SK-N-SH (cell line): ENCODE measurements around the gene AUTS2. TPM values are rescaled to one million over a fixed set of nuclear protein-coding genes. Genes with fewer than 3 reads are reported as not detected.

ENCODE experiments used
- CTCF ChIA-PET: fragments of 300-600, 350-600 bp; formaldehyde crosslinking; extraction: SDS; loops from one replicate; lab custom pipeline; 2021; lab: Yijun Ruan, JAX
- POLR2A ChIA-PET: fragments of 350-600 bp; sonication (Branson Sonifier 250); formaldehyde crosslinking; extraction: SDS; loops from one replicate; lab custom pipeline; 2020; ENCODE audit warnings: antibody characterized with exemption, inconsistent platforms; lab: Yijun Ruan, JAX
- DNase-seq: peaks from one replicate; pipeline ENCODE4 v3.0.0; 2012
- H2AFZ ChIP-seq: fragments of 200-600 bp; sonication (generic); 2 replicates; pipeline ENCODE4 v1.8.1; 2016; ENCODE audit warnings: antibody characterized with exemption, mild to moderate bottlenecking, low read depth
- H3F3A ChIP-seq: fragments of 200-600 bp; sonication (generic); replicated peaks from 2 replicates; pipeline ENCODE3; 2016; ENCODE audit warnings: antibody characterized with exemption, mild to moderate bottlenecking; ENCODE audit not compliant: insufficient read depth
- H3K27ac ChIP-seq, 2 experiments: fragments of 200-500 bp in 1 of 2; fragments of 200-600 bp in 1 of 2; sonication (Bioruptor generic) in 1 of 2; sonication (generic), shearing (Covaris generic) in 1 of 2; 2 replicates each; pipeline versions ENCODE4 v1.5.1 to v1.6.1; 2014 to 2016; ENCODE audit warnings: low read depth in 2 of 2, inconsistent platforms in 1 of 2, low read length in 1 of 2, mild to moderate bottlenecking in 1 of 2, mixed read lengths in 1 of 2
- H3K27me3 ChIP-seq: fragments of 200-600 bp; sonication (generic), shearing (Covaris generic); 2 replicates; pipeline ENCODE4 v1.6.1; 2016; ENCODE audit warnings: mixed run types; ENCODE audit not compliant: insufficient read depth
- H3K36me3 ChIP-seq, 2 experiments: fragments of 200-500 bp in 1 of 2; fragments of 200-600 bp in 1 of 2; sonication (Bioruptor generic) in 1 of 2; sonication (generic) in 1 of 2; replicated peaks in 1 of 2; 2 replicates each; pipeline versions ENCODE3 to v1.5.1; 2014 to 2016; ENCODE audit warnings: low read length in 1 of 2, mild to moderate bottlenecking in 1 of 2; ENCODE audit not compliant: insufficient read depth in 2 of 2, control insufficient read depth in 1 of 2
- H3K4me1 ChIP-seq, 2 experiments: fragments of 200-500 bp in 1 of 2; fragments of 200-600 bp in 1 of 2; sonication (Bioruptor generic) in 1 of 2; sonication (generic), shearing (Covaris generic) in 1 of 2; 2 replicates each; pipeline versions ENCODE4 v1.5.1 to v1.6.1; 2014 to 2016; ENCODE audit warnings: low read depth in 1 of 2, low read length in 1 of 2, mixed run types in 1 of 2; ENCODE audit not compliant: insufficient read depth in 2 of 2, control insufficient read depth in 1 of 2
- H3K4me2 ChIP-seq: fragments of 200-600 bp; sonication (generic), shearing (Covaris generic); 2 replicates; pipeline ENCODE4 v1.6.1; 2017; ENCODE audit warnings: mixed run types
- H3K4me3 ChIP-seq, 2 experiments: fragments of 200-500 bp in 1 of 2; fragments of 200-600 bp in 1 of 2; sonication (Bioruptor generic) in 1 of 2; sonication (generic), shearing (Covaris generic) in 1 of 2; 2 replicates each; pipeline versions ENCODE4 v1.5.1 to v1.8.1; 2014 to 2016; ENCODE audit warnings: low read depth in 2 of 2, inconsistent platforms in 1 of 2, low read length in 1 of 2, mild to moderate bottlenecking in 1 of 2, mixed read lengths in 1 of 2, moderate library complexity in 1 of 2
- H3K79me2 ChIP-seq: fragments of 200-600 bp; sonication (generic); 2 replicates; pipeline ENCODE4 v1.8.1; 2017; ENCODE audit warnings: mild to moderate bottlenecking; ENCODE audit not compliant: insufficient read depth
- H3K9ac ChIP-seq: fragments of 200-600 bp; sonication (generic); 2 replicates; pipeline ENCODE4 v1.6.1; 2017; ENCODE audit warnings: mixed run types
- H3K9me2 ChIP-seq: fragments of 200-600 bp; sonication (generic); 2 replicates; pipeline ENCODE4 v1.6.1; 2017; ENCODE audit warnings: mixed run types
- H3K9me3 ChIP-seq: fragments of 200-600 bp; sonication (generic); 2 replicates; pipeline ENCODE4 v1.6.1; 2017; ENCODE audit warnings: mixed run types, mild to moderate bottlenecking, moderate library complexity
- H4K20me1 ChIP-seq: fragments of 200-600 bp; sonication (generic); 2 replicates; pipeline ENCODE4 v1.6.1; 2017; ENCODE audit warnings: mild to moderate bottlenecking, mixed run types; ENCODE audit not compliant: insufficient read depth
- CHD2 ChIP-seq: fragments of 150-350 bp; IDR thresholded peaks from 2 replicates; pipeline ENCODE4 v1.6.1; 2018; ENCODE audit warnings: low read length; ENCODE audit not compliant: partially characterized antibody
- EP300 ChIP-seq, 2 experiments: IDR thresholded peaks; 2 replicates each; pipeline versions ENCODE4 v1.4.0 to v1.6.1; 2012; ENCODE audit warnings: borderline replicate concordance in 1 of 2, low read depth in 1 of 2, low read length in 1 of 2
- GATA2 ChIP-seq: sonication (generic); formaldehyde crosslinking; IDR thresholded peaks from 2 replicates; pipeline ENCODE4 v1.5.0; 2020; ENCODE audit warnings: mild to moderate bottlenecking, missing genetic modification reagents
- MXI1 ChIP-seq: IDR thresholded peaks from 2 replicates; pipeline ENCODE4 v1.6.1; 2012; ENCODE audit warnings: mild to moderate bottlenecking, low read depth, low read length, improper control_type of control experiment
- POLR2AphosphoS5 ChIP-seq: IDR thresholded peaks from 2 replicates; pipeline ENCODE4 v1.6.1; 2012; ENCODE audit warnings: low read depth, low read length
- RCOR1 ChIP-seq: fragments of 150-350 bp; IDR thresholded peaks from 2 replicates; pipeline ENCODE4 v1.6.1; 2017; ENCODE audit warnings: antibody characterized with exemption, low read length
- RXRA ChIP-seq: IDR thresholded peaks from 2 replicates; pipeline ENCODE4 v1.4.0; 2012; ENCODE audit warnings: low read depth, mild to moderate bottlenecking, borderline replicate concordance
- TAF1 ChIP-seq: IDR thresholded peaks from 2 replicates; pipeline ENCODE4 v1.6.1; 2012; ENCODE audit warnings: low read depth, mild to moderate bottlenecking, low read length, moderate library complexity, borderline replicate concordance
- WGBS: methylation state at CpG from one replicate; pipeline ENCODE4 v1.1.6; 2017; ENCODE audit warnings: low lambda C conversion rate; 5-methylcytosine and 5-hydroxymethylcytosine counted together
- polyA plus RNA-seq, 3 experiments: library from polyadenylated mRNA; depleted of rRNA; stranded (reverse); fragments of >200 nt; gene quantifications; 2 replicates each; pipeline ENCODE4 v1.2.3, GENCODE V29; 2012
- TF ChIP-seq, protein P1 (sequence below): IDR thresholded peaks from 2 replicates; pipeline ENCODE4 v1.4.0; 2012; ENCODE audit warnings: low read depth, borderline replicate concordance
- TF ChIP-seq, protein P2 (sequence below): IDR thresholded peaks from 2 replicates; pipeline ENCODE4; 2012

AUTS2 gene
- polyA plus RNA-seq, 1 of the 3 experiments (the other 2 are of a cell fraction), result 15.6 TPM

DNA sequence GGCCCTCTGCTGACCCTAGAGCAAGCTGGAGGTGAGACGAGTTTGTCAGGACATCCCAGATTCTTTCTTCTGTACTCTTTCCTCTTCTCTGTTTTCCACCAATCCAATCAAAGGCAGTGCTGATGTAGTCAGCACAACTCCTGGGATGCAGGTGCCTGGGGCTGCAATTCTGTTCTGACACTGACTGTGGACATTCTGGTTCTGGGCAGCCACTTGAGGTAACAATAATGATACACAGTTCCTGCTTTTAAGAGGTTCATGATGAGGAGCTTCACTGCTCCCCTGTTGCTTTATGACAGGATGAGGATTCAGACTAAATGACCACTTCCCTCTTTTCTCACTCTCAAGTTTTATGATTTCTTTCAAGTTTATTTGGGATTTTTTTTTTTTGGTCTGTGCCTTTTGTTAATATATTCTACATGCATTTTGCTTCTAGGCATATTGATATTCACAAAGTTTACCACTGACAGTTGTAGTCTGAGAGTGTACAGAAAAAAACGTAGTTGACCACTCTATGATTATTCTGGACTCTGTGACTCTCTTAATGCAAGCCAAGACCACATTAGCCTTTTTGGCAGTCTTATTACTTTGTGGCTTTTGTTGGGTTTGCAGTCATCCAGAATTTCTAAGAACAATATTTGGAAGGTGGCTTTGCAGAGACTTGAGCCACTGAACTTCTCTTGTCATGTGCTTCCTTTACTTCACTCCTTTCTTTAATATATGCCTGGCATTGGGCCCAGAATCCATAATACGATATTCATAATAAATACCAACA lies 247.6 kb downstream of the AUTS2 start (continued):
- TF ChIP-seq, protein P1, sequence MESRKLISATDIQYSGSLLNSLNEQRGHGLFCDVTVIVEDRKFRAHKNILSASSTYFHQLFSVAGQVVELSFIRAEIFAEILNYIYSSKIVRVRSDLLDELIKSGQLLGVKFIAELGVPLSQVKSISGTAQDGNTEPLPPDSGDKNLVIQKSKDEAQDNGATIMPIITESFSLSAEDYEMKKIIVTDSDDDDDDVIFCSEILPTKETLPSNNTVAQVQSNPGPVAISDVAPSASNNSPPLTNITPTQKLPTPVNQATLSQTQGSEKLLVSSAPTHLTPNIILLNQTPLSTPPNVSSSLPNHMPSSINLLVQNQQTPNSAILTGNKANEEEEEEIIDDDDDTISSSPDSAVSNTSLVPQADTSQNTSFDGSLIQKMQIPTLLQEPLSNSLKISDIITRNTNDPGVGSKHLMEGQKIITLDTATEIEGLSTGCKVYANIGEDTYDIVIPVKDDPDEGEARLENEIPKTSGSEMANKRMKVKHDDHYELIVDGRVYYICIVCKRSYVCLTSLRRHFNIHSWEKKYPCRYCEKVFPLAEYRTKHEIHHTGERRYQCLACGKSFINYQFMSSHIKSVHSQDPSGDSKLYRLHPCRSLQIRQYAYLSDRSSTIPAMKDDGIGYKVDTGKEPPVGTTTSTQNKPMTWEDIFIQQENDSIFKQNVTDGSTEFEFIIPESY, result no peak

DNA sequence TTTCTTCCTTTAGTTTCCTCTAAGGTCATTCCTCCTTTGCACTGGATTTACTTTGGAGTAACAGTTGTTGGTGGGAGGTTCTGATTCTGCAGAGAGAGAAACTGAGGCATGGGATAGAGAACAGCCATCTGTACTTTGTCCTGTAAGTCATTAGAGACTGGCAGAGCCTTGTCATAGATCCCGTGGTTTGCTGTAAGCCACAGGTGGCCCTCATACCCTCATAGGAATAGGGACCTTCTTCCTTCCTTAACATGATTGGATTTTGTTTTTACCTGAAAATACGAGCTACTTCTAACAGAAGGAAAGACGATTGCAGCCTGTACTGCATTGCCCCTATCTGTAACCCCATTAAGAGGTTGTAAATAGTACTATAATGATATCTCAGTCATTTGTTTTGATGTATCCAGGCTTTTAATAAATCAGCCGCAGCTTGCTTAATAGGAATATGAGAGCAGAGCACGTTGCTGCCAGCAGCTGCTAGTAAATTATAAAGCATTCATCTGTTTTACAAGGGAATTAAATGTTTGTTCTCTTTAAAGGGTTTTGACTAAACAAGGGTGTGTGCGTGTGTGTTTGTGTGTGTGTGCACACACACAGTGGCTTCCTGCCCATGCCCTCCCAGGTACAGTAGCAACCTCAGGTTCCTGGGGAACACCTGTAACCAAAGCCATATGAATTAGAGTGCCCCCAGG lies 249.8 kb downstream of the AUTS2 start:
- no peaks in the 10 kb centered on the region for H3F3A ChIP-seq
- ChIA-PET CTCF (interaction anchor here (0.6 to 1.9 kb wide), 9 partner anchors 9 to 313 kb away, joined by 3 to 7 read pairs (median 4); no protein-coding TSS in a partner anchor), POLR2A (interaction anchor here (0.8 kb wide), 1 partner anchor 15 kb away, joined by 4 read pairs; no protein-coding TSS in a partner anchor)
- H3K27me3 ChIP-seq, result no peaks in the 10 kb centered on the region
- peaks cover 6% of the 10 kb centered on the region; the same call in 1 of the 2 replicates for H4K20me1 ChIP-seq
- H3K9me3 ChIP-seq, result no peaks in the 10 kb centered on the region
- H2AFZ ChIP-seq, result no peak overlapping the region
- H3K36me3 ChIP-seq, result no peaks in the 10 kb centered on the region
- WGBS, result 59% methylated on average over 6 of the region's 6 CpGs
- no peak for DNase-seq
- no peak overlapping the region for H3K4me2 ChIP-seq
- no peak overlapping the region for H3K9ac ChIP-seq
- H3K4me3 ChIP-seq, result no peak overlapping the region
- no peak overlapping the region for H3K27ac ChIP-seq
- peaks cover 0 to 16% of the 10 kb centered on the region in 2 experiments; a peak in 2 of 4 replicates for H3K4me1 ChIP-seq
- H3K9me2 ChIP-seq, result no peaks in the 10 kb centered on the region
- H3K79me2 ChIP-seq, result no peaks in the 10 kb centered on the region
- TF ChIP-seq, protein P2, sequence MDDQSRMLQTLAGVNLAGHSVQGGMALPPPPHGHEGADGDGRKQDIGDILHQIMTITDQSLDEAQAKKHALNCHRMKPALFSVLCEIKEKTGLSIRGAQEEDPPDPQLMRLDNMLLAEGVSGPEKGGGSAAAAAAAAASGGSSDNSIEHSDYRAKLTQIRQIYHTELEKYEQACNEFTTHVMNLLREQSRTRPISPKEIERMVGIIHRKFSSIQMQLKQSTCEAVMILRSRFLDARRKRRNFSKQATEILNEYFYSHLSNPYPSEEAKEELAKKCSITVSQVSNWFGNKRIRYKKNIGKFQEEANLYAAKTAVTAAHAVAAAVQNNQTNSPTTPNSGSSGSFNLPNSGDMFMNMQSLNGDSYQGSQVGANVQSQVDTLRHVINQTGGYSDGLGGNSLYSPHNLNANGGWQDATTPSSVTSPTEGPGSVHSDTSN, result no peak
- TF ChIP-seq MXI1 (peak; percentile 55; the same call in 1 of the 2 replicates), TAF1 (no peak), GATA2 (CRISPR knock-in tag) (0 out of 2 replicates have a peak, but pooled peaks have one; percentile 10), RXRA (no peak), CHD2 (no peak), POLR2AphosphoS5 (no peak), RCOR1 (peak; percentile 28; the same call in 1 of the 2 replicates), EP300 (IDR thresholded peaks at IDR 0.05; ENCODE audit: borderline replicate concordance in 1 of 2, low read depth in 1 of 2, low read length in 1 of 2) (peak in 1 of 2 experiments; percentile 53; a peak in 1 of 4 replicates)
- TF ChIP-seq, all 33 proteins: peak for 4
